H1 (cell line): ENCODE results near the gene CYP1A2.

Experiments used
- EZH2 ChIP-seq: fragments of 200-600 bp; sonication (generic); IDR thresholded peaks from 2 replicates; pipeline ENCODE4 v1.7.1; 2012; ENCODE audit warnings: low read depth, mild to moderate bottlenecking, moderate library complexity, low read length, inconsistent platforms; ENCODE audit not compliant: severe bottlenecking
- KDM1A ChIP-seq: fragments of 200-600, 300-600 bp; sonication (generic); IDR thresholded peaks from 2 replicates; pipeline ENCODE4 v1.7.1; 2016; ENCODE audit warnings: mild to moderate bottlenecking, low read length, borderline replicate concordance
- NRF1 ChIP-seq: IDR thresholded peaks from 2 replicates; pipeline ENCODE4 v1.6.1; 2011; ENCODE audit warnings: mild to moderate bottlenecking, low read depth, low read length, improper control_type of control experiment
- ZNF274 ChIP-seq: IDR thresholded peaks from 2 replicates; pipeline ENCODE4 v1.7.0; 2012; ENCODE audit warnings: low read length, borderline replicate concordance; ENCODE audit errors: extremely low read depth
- TF ChIP-seq, protein P1 (sequence below), 3 experiments: IDR thresholded peaks; 1 replicate in 2 of 3; 2 replicates in 1 of 3; pipeline versions ENCODE4 v1.5.1 to v1.6.1; 2011; ENCODE audit warnings: low read length in 3 of 3, mild to moderate bottlenecking in 3 of 3, inconsistent platforms in 2 of 3, low read depth in 1 of 3, moderate library complexity in 1 of 3; ENCODE audit not compliant: insufficient read depth in 1 of 3; ENCODE audit errors: control extremely low read depth in 1 of 3

DNA sequence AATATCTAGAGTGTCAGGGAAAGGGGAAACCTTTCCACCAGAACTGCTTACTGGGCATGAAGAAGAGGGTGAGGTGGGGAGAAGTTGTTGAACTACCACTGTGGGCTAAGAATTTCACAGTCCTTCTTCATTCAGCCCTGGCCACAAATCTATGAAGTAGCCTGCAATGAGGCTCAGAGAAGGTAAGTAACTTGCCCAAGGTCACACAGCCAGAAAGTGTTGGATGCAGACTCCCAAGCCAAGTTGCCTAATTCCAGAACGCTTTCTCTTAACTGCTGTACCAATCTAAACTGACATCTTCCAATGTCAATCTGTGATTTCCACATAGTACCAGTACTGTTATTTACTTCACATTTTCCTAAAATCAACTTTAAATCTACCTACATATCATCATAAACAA is 25.5 kb upstream of the CYP1A2 start:
- TF ChIP-seq EZH2 (no peak), KDM1A (no peak), ZNF274 (no peak), NRF1 (no peak)
- TF ChIP-seq, protein P1, sequence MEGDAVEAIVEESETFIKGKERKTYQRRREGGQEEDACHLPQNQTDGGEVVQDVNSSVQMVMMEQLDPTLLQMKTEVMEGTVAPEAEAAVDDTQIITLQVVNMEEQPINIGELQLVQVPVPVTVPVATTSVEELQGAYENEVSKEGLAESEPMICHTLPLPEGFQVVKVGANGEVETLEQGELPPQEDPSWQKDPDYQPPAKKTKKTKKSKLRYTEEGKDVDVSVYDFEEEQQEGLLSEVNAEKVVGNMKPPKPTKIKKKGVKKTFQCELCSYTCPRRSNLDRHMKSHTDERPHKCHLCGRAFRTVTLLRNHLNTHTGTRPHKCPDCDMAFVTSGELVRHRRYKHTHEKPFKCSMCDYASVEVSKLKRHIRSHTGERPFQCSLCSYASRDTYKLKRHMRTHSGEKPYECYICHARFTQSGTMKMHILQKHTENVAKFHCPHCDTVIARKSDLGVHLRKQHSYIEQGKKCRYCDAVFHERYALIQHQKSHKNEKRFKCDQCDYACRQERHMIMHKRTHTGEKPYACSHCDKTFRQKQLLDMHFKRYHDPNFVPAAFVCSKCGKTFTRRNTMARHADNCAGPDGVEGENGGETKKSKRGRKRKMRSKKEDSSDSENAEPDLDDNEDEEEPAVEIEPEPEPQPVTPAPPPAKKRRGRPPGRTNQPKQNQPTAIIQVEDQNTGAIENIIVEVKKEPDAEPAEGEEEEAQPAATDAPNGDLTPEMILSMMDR (IDR thresholded peaks at IDR 0.05; ENCODE audit: control extremely low read depth in 1 of 3, insufficient read depth in 1 of 3, low read depth in 1 of 3, low read length in 3 of 3) = no peak
